Heart left ventricle (tissue), 13 donors: ENCODE measurements around the gene LOXHD1.

Experiments used
- POLR2A ChIP-seq, 2 donors: fragments of 450-650 bp; IDR thresholded peaks; one replicate each; pipeline ENCODE4 v1.6.1; 2017; ENCODE audit warnings: antibody characterized with exemption in 2 of 2, mild to moderate bottlenecking in 2 of 2, moderate library complexity in 2 of 2
- TF ChIP-seq, protein P1 (sequence below), 12 donors: fragments of 200-600 bp; sonication (generic) in 4 of 12; IDR thresholded peaks; one replicate each; pipeline versions ENCODE4 v1.5.0 to v1.8.0; 2018 to 2022; ENCODE audit warnings: antibody characterized with exemption in 12 of 12, mild to moderate bottlenecking in 5 of 12
- donor health status: ischemic (EF 13 %, LVEDD 7.1; RV severe dilation, severe dysfunction).
- donor health status: DM: no; HTN: yes; CAD: no.
- donor health status: DM: no; HTN: no; CAD: no.
- donor health status: ischemic (EF 25% LVEDD 6.9; RV normal size, moderate dysfunction).
- donor health status: ischemic (EF 25% LVEDD 5.7; RV mildly dilated, moderate dysfunction).
- donor health status: ischemic (EF 35%, LVEDD 5.7; RV mildly dilated, moderate dysfunction).
- donor health status: nonischemic (EF 11% LVEDD 7.7; RV severe dilation, severe dysfunction).
- donor health status: DM: yes; HTN: yes; CAD: no.
- donor health status: PGD.
- donor health status: ischemic (EF 29% LVEDD 5.4; RV normal size, mild dysfunction).
- donor health status: nonischemic (EF 23%, LVEDD 6.1; RV moderate dilation, normal function).

DNA sequence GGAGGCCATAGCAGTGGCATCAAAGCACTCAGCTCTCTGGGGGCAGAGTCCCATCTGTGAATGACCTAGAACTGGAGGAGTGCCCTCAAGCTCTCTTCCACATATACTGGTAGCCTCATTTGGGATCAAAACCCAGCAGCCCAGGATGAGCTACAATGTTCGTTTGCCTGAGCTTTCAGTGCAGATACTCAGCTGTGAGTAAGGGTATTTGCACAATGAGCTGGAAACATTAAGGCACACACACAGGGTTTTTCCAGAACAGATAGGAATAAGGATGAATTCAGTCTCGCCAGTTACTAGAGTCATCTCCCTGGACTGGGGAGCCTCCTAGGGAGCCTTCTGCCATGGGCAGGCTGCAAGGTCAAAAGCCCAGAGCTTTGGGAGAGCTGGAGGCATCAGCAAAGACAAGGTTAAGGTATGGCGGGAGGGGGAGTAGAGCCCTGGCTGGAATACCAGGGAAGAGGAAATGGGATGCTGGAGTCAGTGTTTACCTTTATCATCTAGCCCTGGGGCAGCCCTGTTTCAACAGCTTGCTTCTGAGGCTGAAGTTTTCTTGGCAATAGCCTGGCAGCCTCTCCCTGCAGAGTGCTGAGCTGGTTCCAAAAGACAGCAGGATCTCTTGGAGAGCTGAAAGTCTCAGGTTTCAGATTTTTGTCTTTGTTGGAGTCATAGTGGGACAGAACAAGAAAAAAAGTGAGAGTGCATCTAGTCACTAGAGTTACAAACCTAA is 187.7 kb downstream of the LOXHD1 start:
- TF ChIP-seq, protein P1, sequence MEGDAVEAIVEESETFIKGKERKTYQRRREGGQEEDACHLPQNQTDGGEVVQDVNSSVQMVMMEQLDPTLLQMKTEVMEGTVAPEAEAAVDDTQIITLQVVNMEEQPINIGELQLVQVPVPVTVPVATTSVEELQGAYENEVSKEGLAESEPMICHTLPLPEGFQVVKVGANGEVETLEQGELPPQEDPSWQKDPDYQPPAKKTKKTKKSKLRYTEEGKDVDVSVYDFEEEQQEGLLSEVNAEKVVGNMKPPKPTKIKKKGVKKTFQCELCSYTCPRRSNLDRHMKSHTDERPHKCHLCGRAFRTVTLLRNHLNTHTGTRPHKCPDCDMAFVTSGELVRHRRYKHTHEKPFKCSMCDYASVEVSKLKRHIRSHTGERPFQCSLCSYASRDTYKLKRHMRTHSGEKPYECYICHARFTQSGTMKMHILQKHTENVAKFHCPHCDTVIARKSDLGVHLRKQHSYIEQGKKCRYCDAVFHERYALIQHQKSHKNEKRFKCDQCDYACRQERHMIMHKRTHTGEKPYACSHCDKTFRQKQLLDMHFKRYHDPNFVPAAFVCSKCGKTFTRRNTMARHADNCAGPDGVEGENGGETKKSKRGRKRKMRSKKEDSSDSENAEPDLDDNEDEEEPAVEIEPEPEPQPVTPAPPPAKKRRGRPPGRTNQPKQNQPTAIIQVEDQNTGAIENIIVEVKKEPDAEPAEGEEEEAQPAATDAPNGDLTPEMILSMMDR (IDR thresholded peaks at IDR 0.05), result no peak
- no peak for TF ChIP-seq POLR2A (IDR thresholded peaks at IDR 0.05)
